OCI-LY1 (cell line): Measurements from ENCODE around the gene SAMD11.

ENCODE experiments used
- H2AFZ ChIP-seq: fragments of 200-600 bp; sonication (generic), shearing (Covaris generic); 2 replicates; pipeline ENCODE4 v1.6.0; 2014; ENCODE audit warnings: antibody characterized with exemption, mild to moderate bottlenecking, low read length
- H3F3A ChIP-seq: fragments of 200-600 bp; sonication (generic), shearing (Covaris generic); 2 replicates; pipeline ENCODE4 v1.6.0; 2014; ENCODE audit warnings: mild to moderate bottlenecking, antibody characterized with exemption, low read length, moderate library complexity; ENCODE audit not compliant: insufficient read depth
- H3K27ac ChIP-seq: fragments of 200-600 bp; sonication (generic); 2 replicates; pipeline ENCODE4 v1.5.1; 2014; ENCODE audit warnings: low read length, mixed run types, mild to moderate bottlenecking, low read depth; ENCODE audit not compliant: poor library complexity, severe bottlenecking
- H3K27me3 ChIP-seq: fragments of 200-600 bp; sonication (generic); 2 replicates; pipeline ENCODE4 v1.6.0; 2014; ENCODE audit warnings: antibody characterized with exemption, mild to moderate bottlenecking, low read length, moderate library complexity; ENCODE audit not compliant: insufficient read depth
- H3K36me3 ChIP-seq: fragments of 200-600 bp; sonication (generic); 2 replicates; pipeline ENCODE4 v1.6.1; 2014; ENCODE audit warnings: mild to moderate bottlenecking, antibody characterized with exemption, low read length, moderate library complexity, mixed read lengths; ENCODE audit not compliant: insufficient read depth
- H3K4me1 ChIP-seq: fragments of 200-600 bp; sonication (generic); 2 replicates; pipeline ENCODE4 v1.5.1; 2014; ENCODE audit warnings: mild to moderate bottlenecking, low read length, moderate library complexity; ENCODE audit not compliant: insufficient read depth, severe bottlenecking
- H3K4me2 ChIP-seq: fragments of 200-600 bp; sonication (generic), shearing (Covaris generic); 2 replicates; pipeline ENCODE4 v1.6.1; 2014; ENCODE audit warnings: low read length
- H3K4me3 ChIP-seq: fragments of 200-600 bp; sonication (generic); 2 replicates; pipeline ENCODE4 v1.5.1; 2014; ENCODE audit warnings: low read length, low read depth, mild to moderate bottlenecking, mixed read lengths; ENCODE audit not compliant: poor library complexity, severe bottlenecking
- H3K79me2 ChIP-seq: fragments of 200-600 bp; shearing (Covaris generic); 2 replicates; pipeline ENCODE4 v1.6.1; 2016; ENCODE audit warnings: mixed run types, low read length, mixed read lengths; ENCODE audit not compliant: insufficient read depth
- H3K9ac ChIP-seq: fragments of 200-600 bp; sonication (generic), shearing (Covaris generic); 2 replicates; pipeline ENCODE4 v1.6.1; 2014; ENCODE audit warnings: mild to moderate bottlenecking, low read length, mixed read lengths
- H3K9me2 ChIP-seq: fragments of 200-600 bp; sonication (generic), shearing (Covaris generic); 2 replicates; pipeline ENCODE4 v1.6.1; 2014; ENCODE audit warnings: low read depth, mild to moderate bottlenecking, low read length, mixed read lengths
- H3K9me3 ChIP-seq: fragments of 200-600 bp; shearing (Covaris generic); 2 replicates; pipeline ENCODE4 v1.6.1; 2014; ENCODE audit warnings: low read length, mixed read lengths
- H4K20me1 ChIP-seq: fragments of 200-600 bp; sonication (generic), shearing (Covaris generic); 2 replicates; pipeline ENCODE4 v1.6.0; 2016; ENCODE audit warnings: mild to moderate bottlenecking, low read length; ENCODE audit not compliant: insufficient read depth
- CTCF ChIP-seq: fragments of 200-600 bp; sonication (generic), shearing (Covaris generic); IDR thresholded peaks from 2 replicates; pipeline ENCODE4 v1.5.1; 2017; ENCODE audit warnings: mild to moderate bottlenecking, antibody characterized with exemption, low read length, moderate library complexity, mixed read lengths
- EZH2 ChIP-seq: fragments of 200-600 bp; sonication (generic), shearing (Covaris generic); IDR thresholded peaks from 2 replicates; pipeline ENCODE4 v1.8.0; 2017; ENCODE audit warnings: borderline replicate concordance, mixed run types, mild to moderate bottlenecking, antibody characterized with exemption, low read length, moderate library complexity, mixed read lengths

SAMD11 gene

GRCh38 chr1:953524-954320 lies 30.0 kb downstream of the SAMD11 start:
- Histone ChIP-seq H3K9me2 (no peaks in the 10 kb centered on the region), H3K9me3 (no peaks in the 10 kb centered on the region), H3K27me3 (no peaks in the 10 kb centered on the region), H3K9ac (no peak overlapping the region), H3K79me2 (peaks cover 10% of the 10 kb centered on the region), H3K4me1 (peaks cover 12% of the 10 kb centered on the region), H2AFZ (no peak overlapping the region), H3K36me3 (peaks cover 83% of the 10 kb centered on the region), H3K4me3 (no peak overlapping the region), H3K4me2 (no peak overlapping the region), H3K27ac (no peak overlapping the region), H3F3A (no peaks in the 10 kb centered on the region), H4K20me1 (no peaks in the 10 kb centered on the region)
- TF ChIP-seq EZH2 (no peak), CTCF (no peak)

GRCh38 chr1:954927-955326 lies 31.2 kb downstream of the SAMD11 start:
- Histone ChIP-seq H2AFZ (no peak overlapping the region), H3K79me2 (peaks cover 12% of the 10 kb centered on the region)

GRCh38 chr1:955474-955873 lies 31.8 kb downstream of the SAMD11 start:
- TF ChIP-seq CTCF: no peak
- no peak for TF ChIP-seq EZH2
- Histone ChIP-seq H3K4me3 (no peak overlapping the region), H3K9me2 (no peaks in the 10 kb centered on the region), H4K20me1 (no peaks in the 10 kb centered on the region), H3K36me3 (peaks cover 66% of the 10 kb centered on the region), H3F3A (no peaks in the 10 kb centered on the region), H3K4me2 (no peak overlapping the region), H3K9ac (no peak overlapping the region), H3K27ac (no peak overlapping the region), H3K9me3 (no peaks in the 10 kb centered on the region), H3K79me2 (peaks cover 12% of the 10 kb centered on the region), H3K27me3 (no peaks in the 10 kb centered on the region), H2AFZ (no peak overlapping the region), H3K4me1 (peaks cover 20% of the 10 kb centered on the region)

More at GRCh38 chr1:954927-955326, 31.2 kb downstream of the SAMD11 start:
- H3F3A ChIP-seq: no peaks in the 10 kb centered on the region
- TF ChIP-seq EZH2 (no peak), CTCF (no peak)
- peaks cover 71% of the 10 kb centered on the region for H3K36me3 ChIP-seq
- H3K4me2 ChIP-seq: no peak overlapping the region
- H3K27me3 ChIP-seq: no peaks in the 10 kb centered on the region
- peaks cover 16% of the 10 kb centered on the region for H3K4me1 ChIP-seq
- no peak overlapping the region for H3K9ac ChIP-seq
- no peaks in the 10 kb centered on the region for H4K20me1 ChIP-seq
- H3K4me3 ChIP-seq: no peak overlapping the region
- no peaks in the 10 kb centered on the region for H3K9me2 ChIP-seq
- no peak overlapping the region for H3K27ac ChIP-seq
- no peaks in the 10 kb centered on the region for H3K9me3 ChIP-seq
